Fibroblast of mammary gland (primary cell): ENCODE results near the gene CEP164.

Source experiments
- DNase-seq: peaks from one replicate; pipeline ENCODE4 v3.0.0-alpha.2; 2010; ENCODE audit warnings: low read depth
- H3K4me3 ChIP-seq: 2 replicates; pipeline ENCODE4 v1.5.1; 2011; ENCODE audit warnings: low read depth, mild to moderate bottlenecking, low read length, moderate library complexity; ENCODE audit not compliant: control insufficient read depth
- TF ChIP-seq, protein P1 (sequence below): conservative IDR thresholded peaks from 2 replicates; pipeline ENCODE4 v1.5.1; 2011; ENCODE audit warnings: low read depth, low read length, inconsistent platforms; ENCODE audit not compliant: control insufficient read depth, insufficient read depth

The CEP164 gene

DNA sequence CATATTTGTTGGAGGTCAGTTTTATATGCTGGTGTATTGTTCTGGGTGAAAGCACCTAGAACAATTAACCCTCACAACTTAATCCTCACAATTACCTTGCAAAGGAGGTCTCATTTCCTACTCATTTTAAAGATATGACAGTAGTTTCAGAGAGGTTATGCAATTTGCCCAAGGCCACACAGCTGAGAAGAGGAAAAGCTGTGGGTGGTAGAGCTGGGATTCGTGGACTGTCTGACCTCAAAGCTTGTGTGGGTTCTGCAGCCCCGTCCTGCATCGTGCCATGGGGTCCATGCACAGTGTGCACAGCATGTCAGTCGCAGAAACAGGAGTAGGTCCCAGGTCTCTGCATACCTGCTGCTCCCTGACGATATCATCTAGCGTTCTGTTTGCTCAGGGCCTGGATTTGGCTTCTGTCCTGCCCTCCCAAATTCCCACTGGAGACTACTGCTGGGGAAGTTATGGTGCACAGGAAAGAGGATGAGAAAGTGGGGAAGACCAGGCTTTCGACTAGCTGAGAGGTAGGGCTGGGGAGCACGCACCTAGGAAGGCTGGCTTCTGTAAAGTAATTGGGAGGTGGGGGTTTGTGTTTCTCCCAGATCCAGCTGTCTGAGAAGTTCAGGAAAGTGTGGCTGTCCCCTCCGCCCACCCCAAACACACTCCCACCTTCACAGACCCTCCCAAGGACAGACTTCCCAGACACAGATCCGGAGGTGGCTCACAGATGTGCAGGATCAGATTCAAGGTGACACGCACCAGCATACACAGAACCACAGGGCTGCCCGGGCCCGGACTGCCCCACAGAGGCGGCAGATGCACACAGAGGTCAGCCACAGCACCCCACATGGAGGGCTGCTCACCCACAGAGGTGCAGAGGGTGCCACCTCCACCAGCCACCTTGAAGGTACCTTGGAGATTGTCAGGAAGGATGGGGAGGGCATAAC lies 13.6 kb upstream of the CEP164 start:
- TF ChIP-seq, protein P1, sequence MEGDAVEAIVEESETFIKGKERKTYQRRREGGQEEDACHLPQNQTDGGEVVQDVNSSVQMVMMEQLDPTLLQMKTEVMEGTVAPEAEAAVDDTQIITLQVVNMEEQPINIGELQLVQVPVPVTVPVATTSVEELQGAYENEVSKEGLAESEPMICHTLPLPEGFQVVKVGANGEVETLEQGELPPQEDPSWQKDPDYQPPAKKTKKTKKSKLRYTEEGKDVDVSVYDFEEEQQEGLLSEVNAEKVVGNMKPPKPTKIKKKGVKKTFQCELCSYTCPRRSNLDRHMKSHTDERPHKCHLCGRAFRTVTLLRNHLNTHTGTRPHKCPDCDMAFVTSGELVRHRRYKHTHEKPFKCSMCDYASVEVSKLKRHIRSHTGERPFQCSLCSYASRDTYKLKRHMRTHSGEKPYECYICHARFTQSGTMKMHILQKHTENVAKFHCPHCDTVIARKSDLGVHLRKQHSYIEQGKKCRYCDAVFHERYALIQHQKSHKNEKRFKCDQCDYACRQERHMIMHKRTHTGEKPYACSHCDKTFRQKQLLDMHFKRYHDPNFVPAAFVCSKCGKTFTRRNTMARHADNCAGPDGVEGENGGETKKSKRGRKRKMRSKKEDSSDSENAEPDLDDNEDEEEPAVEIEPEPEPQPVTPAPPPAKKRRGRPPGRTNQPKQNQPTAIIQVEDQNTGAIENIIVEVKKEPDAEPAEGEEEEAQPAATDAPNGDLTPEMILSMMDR: no peak
- H3K4me3 ChIP-seq: peak overlapping the region; percentile 71

DNA sequence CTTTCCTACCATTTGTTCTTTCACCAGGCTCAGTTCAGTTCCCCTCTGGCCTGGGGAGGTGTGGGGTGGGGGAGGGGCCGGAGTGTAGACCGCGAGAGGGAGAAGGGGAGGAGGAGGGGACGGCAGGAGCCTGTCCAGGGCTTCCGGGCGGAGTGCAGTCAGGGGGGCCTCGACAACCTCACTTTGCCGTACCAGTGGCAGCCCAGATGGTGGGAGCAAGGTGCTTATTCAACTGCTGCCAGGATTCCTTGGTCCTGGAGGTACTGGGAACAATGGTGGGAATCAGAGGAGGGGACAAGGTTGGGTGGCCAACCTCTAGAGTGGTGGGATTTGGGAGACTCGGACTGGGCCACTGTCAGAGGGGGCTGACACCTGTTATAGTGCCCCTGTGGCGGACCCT lies 12.8 kb upstream of the CEP164 start:
- TF ChIP-seq, protein P1: no peak
- peak overlapping the region; percentile 71 for H3K4me3 ChIP-seq
- DNase-seq: no peak

More for the DNA sequence above, 13.6 kb upstream of the CEP164 start:
- DNase-seq: no peak

DNA sequence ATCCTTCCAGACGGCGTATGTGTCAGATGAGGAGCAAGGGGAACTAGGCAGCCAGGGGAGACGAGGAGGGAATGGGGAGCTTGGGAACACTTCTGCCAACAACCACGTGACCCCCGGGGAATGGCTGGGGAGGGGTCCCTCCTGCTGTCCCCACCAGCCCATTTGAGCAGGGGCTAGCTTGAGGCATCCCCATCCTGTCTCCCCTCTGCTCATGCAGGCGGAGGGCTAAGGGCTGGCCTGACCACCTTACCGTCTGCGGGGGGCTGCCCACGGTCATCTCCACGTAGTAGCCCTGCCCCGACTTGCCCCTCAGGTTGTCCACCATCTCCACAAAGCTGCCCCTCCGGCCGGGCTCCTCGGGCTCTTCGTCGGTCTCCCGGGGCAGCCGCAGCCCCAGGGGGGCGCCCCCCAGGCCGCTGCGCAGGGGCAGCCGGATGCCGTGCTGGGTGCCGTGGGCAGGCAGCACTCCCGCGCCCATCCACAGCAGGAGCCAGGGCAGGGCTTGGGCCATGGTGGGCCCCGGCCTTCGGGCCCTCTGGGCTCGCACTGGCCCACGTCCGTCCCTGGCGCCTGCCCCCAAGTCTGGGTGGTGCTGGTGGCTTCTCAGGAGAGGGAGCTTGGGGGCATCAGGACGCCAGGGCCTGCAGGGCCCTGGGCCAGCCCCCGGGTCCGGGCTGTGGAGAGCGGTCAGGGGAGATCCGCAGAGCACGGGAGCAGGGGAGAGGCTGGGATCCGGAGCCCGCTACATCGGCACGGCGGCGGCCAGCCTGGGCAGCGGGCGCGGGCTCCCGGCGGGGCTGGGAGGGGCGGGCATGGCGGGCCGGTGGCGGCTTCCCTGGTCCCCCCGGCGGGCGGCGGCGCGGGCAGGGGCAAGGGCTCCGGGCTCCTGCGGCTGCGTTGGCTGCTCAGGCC lies 12.1 kb upstream of the CEP164 start:
- no peak for DNase-seq
- peak overlapping the region; percentile 71 for H3K4me3 ChIP-seq
- TF ChIP-seq, protein P1: no peak

DNA sequence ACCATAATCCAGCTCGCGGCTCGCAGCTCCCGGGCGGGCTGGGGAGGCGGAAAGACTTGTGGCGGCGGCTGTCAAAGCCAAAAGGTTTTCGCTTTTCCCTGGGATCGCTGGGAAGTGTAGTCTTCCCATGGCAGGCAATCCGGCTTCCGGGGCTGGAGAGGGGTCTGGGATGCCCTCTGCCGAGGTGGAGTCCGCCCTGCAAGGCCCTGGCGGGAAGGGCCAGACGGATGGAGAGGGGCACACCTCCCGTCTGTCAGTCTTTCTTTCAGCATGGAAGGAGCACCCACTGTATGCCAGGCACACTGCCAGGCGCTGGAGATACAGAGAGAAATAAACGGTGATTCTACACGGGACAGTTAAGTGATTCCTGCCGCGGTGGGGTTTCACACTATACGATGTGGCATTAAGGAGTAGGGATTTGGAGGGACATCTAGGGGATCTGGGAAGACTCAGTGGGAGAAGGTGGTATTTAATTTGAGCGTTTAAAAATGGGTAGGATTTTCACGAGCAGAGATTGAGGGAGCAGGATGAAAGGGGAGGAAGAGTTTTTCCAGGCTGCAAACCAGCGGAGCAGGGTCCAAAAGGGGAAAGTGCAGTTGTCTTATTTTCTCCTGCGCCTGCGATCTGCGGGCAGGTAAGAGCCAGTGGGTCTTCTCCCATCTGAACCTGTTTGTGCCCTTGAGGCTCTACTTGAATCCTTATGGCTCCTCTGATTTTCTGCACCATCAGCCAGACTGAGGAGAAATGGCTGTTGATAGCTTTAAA lies 11.3 kb upstream of the CEP164 start, which contains the start of gene BACE1:
Gene BACE1, minus strand, starts transcription at position 60 of the 765 bp plus-strand sequence. CDS start 461 bp downstream, outside the sequence.
- peak within 1 kb of the TSS; percentile 71 for H3K4me3 ChIP-seq
- peak; percentile 82 for DNase-seq
- TF ChIP-seq, protein P1: peak; percentile 46

DNA sequence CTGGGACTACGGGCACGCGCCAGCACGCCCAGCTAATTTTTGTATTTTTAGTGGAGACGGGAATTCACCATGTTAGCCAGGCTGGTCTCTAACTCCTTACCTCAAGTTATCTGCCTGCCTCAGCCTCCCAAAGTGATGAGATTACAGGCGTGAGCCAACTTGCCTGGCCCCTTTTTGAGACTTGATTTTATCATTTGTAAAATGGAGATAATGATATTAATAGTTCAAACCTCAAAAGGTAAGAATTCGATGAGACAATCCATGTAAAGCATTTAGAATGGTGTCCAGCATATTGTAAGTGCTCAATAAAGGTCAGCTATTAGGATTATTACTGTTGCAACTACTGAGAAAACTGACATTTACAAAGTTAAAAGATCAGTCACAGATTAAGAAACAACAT lies 8.9 kb upstream of the CEP164 start:
- TF ChIP-seq, protein P1: no peak
- no peak overlapping the region for H3K4me3 ChIP-seq
- no peak for DNase-seq
